HAP-1 (cell line): ENCODE measurements around the gene ZNF503.

Experiments
- DNase-seq, 2 experiments: peaks; one replicate each; pipeline ENCODE4 v3.0.0-alpha.2; 2016 to 2020; ENCODE audit warnings: low spot score in 2 of 2
- H3K27me3 ChIP-seq: fragments of 250-450 bp; sonication (Bioruptor Pico); 2 replicates; pipeline ENCODE4 v1.5.1; 2020; ENCODE audit warnings: low read depth, mild to moderate bottlenecking, moderate library complexity
- H3K36me3 ChIP-seq: fragments of 250-450 bp; sonication (Bioruptor Pico); replicated peaks from 2 replicates; pipeline ENCODE4 v1.5.1; 2020; ENCODE audit warnings: mild to moderate bottlenecking
- H3K4me1 ChIP-seq: fragments of 250-450 bp; sonication (Bioruptor Pico); 2 replicates; pipeline ENCODE4 v1.5.1; 2020; ENCODE audit warnings: mild to moderate bottlenecking
- H3K4me3 ChIP-seq: fragments of 250-450 bp; sonication (Bioruptor Pico); 2 replicates; pipeline ENCODE4 v1.5.1; 2020; ENCODE audit warnings: mild to moderate bottlenecking, moderate library complexity
- H3K9me3 ChIP-seq: fragments of 250-450 bp; sonication (Bioruptor Pico); 2 replicates; pipeline ENCODE4 v1.5.1; 2020; ENCODE audit warnings: mild to moderate bottlenecking, moderate library complexity
- in situ Hi-C: fragments of 300-500 bp; cut with MboI; formaldehyde crosslinking; loops from 3 replicates; pipeline ENCODE4 v1.14.3; 2020; ENCODE audit warnings: low sequenced_read_pairs, inconsistent platforms, mixed read lengths

ZNF503 gene

GRCh38 chr10:75356484-75356883, 45.1 kb downstream of the ZNF503 start:
- Histone ChIP-seq H3K27me3 (no peaks in the 10 kb centered on the region; the same call in 1 of the 2 replicates), H3K4me3 (no peak overlapping the region), H3K9me3 (no peaks in the 10 kb centered on the region), H3K36me3 (no peaks in the 10 kb centered on the region), H3K4me1 (no peaks in the 10 kb centered on the region)
- DNase-seq, result peak in 1 of 2 experiments; percentile 17
- in situ Hi-C loops, result no loop called here

GRCh38 chr10:75355706-75356105, 45.9 kb downstream of the ZNF503 start:
- DNase-seq, result no peak
- in situ Hi-C loops, result no loop called here

GRCh38 chr10:75353183-75353582, 48.4 kb downstream of the ZNF503 start:
- Histone ChIP-seq H3K36me3 (no peaks in the 10 kb centered on the region), H3K9me3 (no peaks in the 10 kb centered on the region), H3K4me3 (no peak overlapping the region), H3K27me3 (no peaks in the 10 kb centered on the region; the same call in 1 of the 2 replicates), H3K4me1 (no peaks in the 10 kb centered on the region)
- no peak for DNase-seq
- in situ Hi-C loops, result no loop called here

More at GRCh38 chr10:75355706-75356105, 45.9 kb downstream of the ZNF503 start:
- Histone ChIP-seq H3K4me3 (no peak overlapping the region), H3K9me3 (no peaks in the 10 kb centered on the region), H3K27me3 (no peaks in the 10 kb centered on the region; the same call in 1 of the 2 replicates), H3K4me1 (no peaks in the 10 kb centered on the region), H3K36me3 (no peaks in the 10 kb centered on the region)

GRCh38 chr10:75352650-75353049, 48.9 kb downstream of the ZNF503 start:
- no peaks in the 10 kb centered on the region for H3K9me3 ChIP-seq
- no peaks in the 10 kb centered on the region; the same call in 1 of the 2 replicates for H3K27me3 ChIP-seq
- in situ Hi-C loops, result no loop called here
- no peak for DNase-seq
- no peak overlapping the region for H3K4me3 ChIP-seq
- no peaks in the 10 kb centered on the region for H3K4me1 ChIP-seq
- no peaks in the 10 kb centered on the region for H3K36me3 ChIP-seq

- in situ Hi-C loops, result no loop called here
These were observed 49.9 kb downstream of the ZNF503 start for GRCh38 chr10:75351637-75352036.

GRCh38 chr10:75350791-75351190, 50.8 kb downstream of the ZNF503 start:
- Histone ChIP-seq H3K9me3 (no peaks in the 10 kb centered on the region), H3K4me1 (no peaks in the 10 kb centered on the region), H3K27me3 (no peaks in the 10 kb centered on the region; the same call in 1 of the 2 replicates), H3K36me3 (no peaks in the 10 kb centered on the region), H3K4me3 (no peak overlapping the region)
- DNase-seq, result no peak
- in situ Hi-C loops, result no loop called here

More at GRCh38 chr10:75351637-75352036, 49.9 kb downstream of the ZNF503 start:
- no peak for DNase-seq
- no peak overlapping the region for H3K4me3 ChIP-seq
- H3K9me3 ChIP-seq, result no peaks in the 10 kb centered on the region
- no peaks in the 10 kb centered on the region for H3K4me1 ChIP-seq
- no peaks in the 10 kb centered on the region for H3K36me3 ChIP-seq
- H3K27me3 ChIP-seq, result no peaks in the 10 kb centered on the region; the same call in 1 of the 2 replicates
